ENCODE data around the gene ATG4D.

The ATG4D gene

GRCh38 chr19:10582091-10582490 lies 38.4 kb downstream of the ATG4D start:
- DNase-seq: no peak

GRCh38 chr19:10583036-10583776 lies 39.5 kb downstream of the ATG4D start:
- DNase-seq: no peak

- DNase-seq: no peak
Observed at GRCh38 chr19:10586396-10586795, 42.7 kb downstream of the ATG4D start.

- DNase-seq: no peak
Observed at GRCh38 chr19:10587022-10587838, 43.5 kb downstream of the ATG4D start, which contains the start of gene AP1M2. AP1M2 (minus strand) TSS chr19:10587312; CDS start chr19:10587231, 81 bp downstream.

- no peak for DNase-seq
Observed at GRCh38 chr19:10587839-10588150, 44.1 kb downstream of the ATG4D start.

GRCh38 chr19:10593148-10593547 lies 49.4 kb downstream of the ATG4D start:
- DNase-seq: no peak

- no peak for DNase-seq
Observed at GRCh38 chr19:10593820-10594637, 50.3 kb downstream of the ATG4D start.

- no peak for DNase-seq
Observed at GRCh38 chr19:10600149-10600548, 56.4 kb downstream of the ATG4D start.

GRCh38 chr19:10601999-10602329 lies 58.3 kb downstream of the ATG4D start:
- no peak for DNase-seq

GRCh38 chr19:10602330-10603083 lies 58.8 kb downstream of the ATG4D start:
- peak; percentile 90 for DNase-seq

Data from stimulated activated CD4-positive, alpha-beta T cell treated with anti-CD3 and anti-CD28 coated beads, Interleukin-15, amount 100 ng/mL, for 24 hours (primary cell).